AG09309 (cell line): ENCODE measurements around the gene ATP9B.

Source experiments
- DNase-seq: peaks from one replicate; pipeline ENCODE4 v3.0.0-alpha.2; 2010; ENCODE audit warnings: low read depth
- H3K4me3 ChIP-seq: 2 replicates; pipeline ENCODE4 v1.5.1; 2011; ENCODE audit warnings: mild to moderate bottlenecking, low read depth, low read length, moderate library complexity; ENCODE audit not compliant: control insufficient read depth
- CTCF ChIP-seq: IDR thresholded peaks from 2 replicates; pipeline ENCODE4 v1.5.1; 2011; ENCODE audit warnings: mild to moderate bottlenecking, low read depth, low read length, inconsistent platforms; ENCODE audit not compliant: insufficient read depth, control insufficient read depth; ENCODE audit errors: missing control alignments

ATP9B gene

GRCh38 chr18:79248495-79249060 lies 179.4 kb downstream of the ATP9B start:
- no peak for DNase-seq
- TF ChIP-seq CTCF, result no peak

GRCh38 chr18:79250301-79250981 lies 181.2 kb downstream of the ATP9B start:
- no peak overlapping the region for H3K4me3 ChIP-seq
- no peak for DNase-seq
- TF ChIP-seq CTCF, result no peak

More at GRCh38 chr18:79248495-79249060, 179.4 kb downstream of the ATP9B start:
- no peak overlapping the region for H3K4me3 ChIP-seq

- no peak for TF ChIP-seq CTCF
- no peak for DNase-seq
These were observed 181.8 kb downstream of the ATP9B start for GRCh38 chr18:79251021-79251420.

GRCh38 chr18:79252904-79253633 lies 183.9 kb downstream of the ATP9B start:
- TF ChIP-seq CTCF, result no peak
- no peak for DNase-seq
- no peak overlapping the region for H3K4me3 ChIP-seq

More at GRCh38 chr18:79251021-79251420, 181.8 kb downstream of the ATP9B start:
- H3K4me3 ChIP-seq, result no peak overlapping the region

- TF ChIP-seq CTCF, result no peak
- H3K4me3 ChIP-seq, result no peak overlapping the region
- DNase-seq, result no peak
These were observed 188.3 kb downstream of the ATP9B start for GRCh38 chr18:79257480-79257879.

- no peak overlapping the region for H3K4me3 ChIP-seq
- TF ChIP-seq CTCF, result no peak
- DNase-seq, result no peak
These were observed 189.3 kb downstream of the ATP9B start for GRCh38 chr18:79258447-79258846.
